ENCODE data around the gene S1PR4.
"Not testable (repeated sequence)": the region's sequence is repeated elsewhere in the genome, so short reads cannot be mapped to it uniquely, and the experiment has no call there.

S1PR4 gene

GRCh38 chr19:3153286-3154230 lies 25.0 kb upstream of the S1PR4 start:
- DNase-seq = no peak

GRCh38 chr19:3154447-3154846 lies 24.1 kb upstream of the S1PR4 start:
- DNase-seq = not testable (repeated sequence)

GRCh38 chr19:3154957-3155736 lies 23.4 kb upstream of the S1PR4 start:
- DNase-seq = peak; percentile 75

GRCh38 chr19:3157096-3157845 lies 21.3 kb upstream of the S1PR4 start:
- DNase-seq = no peak

- no peak for DNase-seq
Measured at GRCh38 chr19:3159565-3159964, 19.0 kb upstream of the S1PR4 start.

- no peak for DNase-seq
Measured at GRCh38 chr19:3160219-3160618, 18.4 kb upstream of the S1PR4 start.

GRCh38 chr19:3161453-3161852 lies 17.1 kb upstream of the S1PR4 start:
- DNase-seq = no peak

GRCh38 chr19:3162418-3163229 lies 15.9 kb upstream of the S1PR4 start:
- DNase-seq = no peak

- peak; percentile 70 for DNase-seq
Measured at GRCh38 chr19:3163230-3163886, 15.2 kb upstream of the S1PR4 start.

- no peak for DNase-seq
Measured at GRCh38 chr19:3163943-3164342, 14.6 kb upstream of the S1PR4 start.

- no peak for DNase-seq
Measured at GRCh38 chr19:3167533-3168272, 10.9 kb upstream of the S1PR4 start.

GRCh38 chr19:3171894-3172672 lies 6.5 kb upstream of the S1PR4 start:
- DNase-seq = no peak

- not testable (repeated sequence) for DNase-seq
Measured at GRCh38 chr19:3172673-3173000, 5.9 kb upstream of the S1PR4 start.

- DNase-seq = peak; percentile 16
Measured at GRCh38 chr19:3175781-3176714, 2.5 kb upstream of the S1PR4 start.

- peak; percentile 72 for DNase-seq
Measured at GRCh38 chr19:3176715-3177501, 1.7 kb upstream of the S1PR4 start.

- DNase-seq = peak; percentile 32
Measured at GRCh38 chr19:3178973-3179738, 587 bp downstream of the S1PR4 start.

GRCh38 chr19:3179739-3180293 lies 1.2 kb downstream of the S1PR4 start:
- peak; percentile 12 for DNase-seq

Measured in activated CD4-positive, alpha-beta T cell treated with anti-CD3 and anti-CD28 coated beads, Interleukin-2, amount 50 U/mL, for 1 hour (primary cell).